Mesenchymal stem cell (in vitro differentiated cells and primary cell): ENCODE measurements around the gene TESPA1.

Experiments
- DNase-seq: peaks from one replicate; pipeline ENCODE4 v3.0.0-alpha.2; 2013
- H2AFZ ChIP-seq: one replicate; pipeline ENCODE4 v1.6.1; 2013; ENCODE audit warnings: low read depth, mild to moderate bottlenecking, control low read depth, inconsistent platforms, low read length, moderate library complexity
- H2AK5ac ChIP-seq: 2 replicates; pipeline ENCODE4 v1.6.1; 2013; ENCODE audit warnings: low read length, moderate library complexity, mild to moderate bottlenecking, inconsistent platforms; ENCODE audit not compliant: severe bottlenecking
- H2BK120ac ChIP-seq: one replicate; pipeline ENCODE4 v1.6.1; 2013; ENCODE audit warnings: low read depth, mild to moderate bottlenecking, inconsistent platforms, low read length, moderate library complexity
- H2BK12ac ChIP-seq, 2 experiments: one replicate each; pipeline ENCODE4 v1.6.1; 2013; ENCODE audit warnings: inconsistent platforms in 2 of 2, low read length in 2 of 2, mild to moderate bottlenecking in 2 of 2, moderate library complexity in 2 of 2, control low read depth in 1 of 2
- H2BK15ac ChIP-seq: one replicate; pipeline ENCODE4 v1.6.1; 2013; ENCODE audit warnings: mild to moderate bottlenecking, low read depth, inconsistent platforms; ENCODE audit not compliant: poor library complexity, severe bottlenecking
- H2BK5ac ChIP-seq: 2 replicates; pipeline ENCODE4 v1.6.1; 2013; ENCODE audit warnings: low read depth, mild to moderate bottlenecking, low read length, control low read depth, inconsistent platforms; ENCODE audit not compliant: poor library complexity, severe bottlenecking
- H3K14ac ChIP-seq, 2 experiments: one replicate each; pipeline ENCODE4 v1.6.1; 2013; ENCODE audit warnings: inconsistent platforms in 2 of 2, low read length in 2 of 2, control low read depth in 1 of 2, mild to moderate bottlenecking in 1 of 2, moderate library complexity in 1 of 2
- H3K18ac ChIP-seq, 2 experiments: one replicate each; pipeline ENCODE4 v1.6.1; 2013; ENCODE audit warnings: inconsistent platforms in 2 of 2, low read length in 2 of 2, control low read depth in 1 of 2, low read depth in 1 of 2, mild to moderate bottlenecking in 1 of 2
- H3K23ac ChIP-seq, 2 experiments: one replicate each; pipeline ENCODE4 v1.6.1; 2013; ENCODE audit warnings: inconsistent platforms in 2 of 2, low read length in 2 of 2, mild to moderate bottlenecking in 2 of 2, moderate library complexity in 2 of 2, control low read depth in 1 of 2
- H3K27ac ChIP-seq: 2 replicates; pipeline ENCODE4 v1.5.1; 2013; ENCODE audit warnings: mild to moderate bottlenecking, moderate library complexity, low read length, control low read depth, inconsistent platforms; ENCODE audit not compliant: poor library complexity, severe bottlenecking
- H3K27me3 ChIP-seq, 2 experiments: 2 replicates each; pipeline versions ENCODE4 v1.6.1 to v1.7.0; 2013; ENCODE audit warnings: low read length in 2 of 2, mild to moderate bottlenecking in 2 of 2, moderate library complexity in 2 of 2, control low read depth in 1 of 2, inconsistent platforms in 1 of 2; ENCODE audit not compliant: control insufficient read depth in 1 of 2, insufficient read depth in 1 of 2
- H3K36me3 ChIP-seq, 2 experiments: 2 replicates each; pipeline versions ENCODE4 v1.6.1 to v1.7.0; 2013; ENCODE audit warnings: low read length in 2 of 2, control low read depth in 1 of 2, inconsistent platforms in 1 of 2, low read depth in 1 of 2, mild to moderate bottlenecking in 1 of 2; ENCODE audit not compliant: insufficient read depth in 2 of 2, control insufficient read depth in 1 of 2
- H3K4ac ChIP-seq, 2 experiments: one replicate each; pipeline ENCODE4 v1.6.1; 2013; ENCODE audit warnings: inconsistent platforms in 2 of 2, low read length in 2 of 2, mild to moderate bottlenecking in 2 of 2, moderate library complexity in 2 of 2, control low read depth in 1 of 2, low read depth in 1 of 2
- H3K4me1 ChIP-seq: 2 replicates; pipeline ENCODE4 v1.6.1; 2013; ENCODE audit warnings: low read depth, low read length, control low read depth; ENCODE audit not compliant: control insufficient read depth, insufficient read depth
- H3K4me2 ChIP-seq: 2 replicates; pipeline ENCODE4 v1.6.1; 2013; ENCODE audit warnings: low read length, mild to moderate bottlenecking, inconsistent platforms; ENCODE audit not compliant: poor library complexity, severe bottlenecking
- H3K4me3 ChIP-seq, 2 experiments: 2 replicates each; pipeline versions ENCODE4 v1.5.1 to v1.7.0; 2013; ENCODE audit warnings: low read length in 2 of 2, mild to moderate bottlenecking in 2 of 2, control low read depth in 1 of 2, low read depth in 1 of 2; ENCODE audit not compliant: insufficient read depth in 1 of 2
- H3K79me1 ChIP-seq: replicated peaks from 2 replicates; pipeline ENCODE4 v1.6.1; 2013; ENCODE audit warnings: mild to moderate bottlenecking, control low read depth, low read length, inconsistent platforms; ENCODE audit not compliant: poor library complexity, severe bottlenecking
- H3K9ac ChIP-seq: 2 replicates; pipeline ENCODE4 v1.7.0; 2013; ENCODE audit warnings: mild to moderate bottlenecking, low read length, moderate library complexity
- H3K9me3 ChIP-seq: 2 replicates; pipeline ENCODE4 v1.7.0; 2013; ENCODE audit warnings: mild to moderate bottlenecking, low read length; ENCODE audit not compliant: control insufficient read depth
- H4K8ac ChIP-seq: one replicate; pipeline ENCODE4 v1.6.1; 2013; ENCODE audit warnings: inconsistent platforms, mild to moderate bottlenecking, low read length, moderate library complexity
- H4K91ac ChIP-seq: one replicate; pipeline ENCODE4 v1.6.1; 2013; ENCODE audit warnings: mild to moderate bottlenecking, low read length, inconsistent platforms
- WGBS: methylation state at CpG from one replicate; pipeline ENCODE4 v1.1.7; 2013; ENCODE audit warnings: mixed read lengths; 5-methylcytosine and 5-hydroxymethylcytosine counted together

Gene TESPA1

DNA sequence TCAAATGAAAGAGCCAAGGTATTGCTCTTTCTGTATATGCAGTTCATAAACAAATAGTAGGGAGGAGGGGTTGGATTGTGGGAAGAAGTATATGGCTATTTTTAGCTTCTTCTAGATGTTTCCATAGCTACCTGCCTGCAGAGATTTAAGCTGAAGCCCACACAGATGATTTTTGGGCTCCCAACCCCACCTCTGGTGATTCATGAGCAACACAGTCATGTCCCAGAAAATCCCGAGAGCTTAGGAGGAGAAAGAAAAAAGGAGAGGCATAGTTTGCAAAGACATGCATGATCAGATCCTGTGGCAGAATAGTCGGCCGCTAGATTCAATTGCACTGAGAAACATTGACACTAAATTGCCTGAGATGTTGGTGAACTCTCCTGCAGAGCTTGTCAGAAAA lies 13.8 kb downstream of the TESPA1 start:
- no peak overlapping the region for H3K14ac ChIP-seq
- no peak overlapping the region for H2AK5ac ChIP-seq
- no peaks in the 10 kb centered on the region for H3K9me3 ChIP-seq
- H2BK120ac ChIP-seq, result no peak overlapping the region
- H3K79me1 ChIP-seq, result no peaks in the 10 kb centered on the region
- no peak overlapping the region for H3K4me2 ChIP-seq
- 88% methylated on average over 3 of the region's 3 CpGs for WGBS
- no peak overlapping the region for H4K8ac ChIP-seq
- H3K9ac ChIP-seq, result no peak overlapping the region
- H3K27me3 ChIP-seq, result peaks cover 0 to 7% of the 10 kb centered on the region in 2 experiments
- H3K23ac ChIP-seq, result no peak overlapping the region
- no peaks in the 10 kb centered on the region for H3K4me1 ChIP-seq
- no peak overlapping the region for H3K27ac ChIP-seq
- no peak overlapping the region for H4K91ac ChIP-seq
- H2AFZ ChIP-seq, result no peak overlapping the region
- H3K4me3 ChIP-seq, result no peak overlapping the region
- DNase-seq, result no peak
- H3K18ac ChIP-seq, result no peak overlapping the region
- no peak overlapping the region for H2BK12ac ChIP-seq
- no peak overlapping the region for H3K4ac ChIP-seq
- H3K36me3 ChIP-seq, result no peaks in the 10 kb centered on the region
- no peak overlapping the region for H2BK15ac ChIP-seq
- no peak overlapping the region for H2BK5ac ChIP-seq

DNA sequence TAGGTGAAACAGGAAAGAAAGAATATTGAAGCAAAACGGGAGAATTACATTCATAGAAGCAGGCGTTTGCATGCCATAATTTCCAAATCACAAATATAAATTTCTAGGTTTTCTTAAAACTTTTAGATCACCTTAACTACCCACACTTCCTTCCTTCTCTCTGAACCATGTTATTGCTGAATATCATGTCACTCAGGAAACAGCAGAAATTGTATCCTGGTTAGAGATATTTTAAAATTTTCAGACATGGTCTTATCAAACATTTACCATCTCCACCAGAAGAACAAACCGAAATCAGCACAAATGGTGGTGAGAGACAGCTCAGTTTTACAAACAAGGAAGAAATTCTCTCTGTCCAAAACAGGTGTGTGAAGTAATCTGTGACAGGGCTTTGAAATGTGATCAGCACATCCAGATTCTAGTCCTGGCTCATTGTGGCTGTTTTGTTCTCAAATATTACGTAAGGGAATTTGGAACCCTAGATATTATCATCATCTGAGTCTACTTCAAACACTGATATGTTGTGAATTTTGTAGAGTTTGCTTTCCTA lies 16.3 kb downstream of the TESPA1 start:
- Histone ChIP-seq H3K23ac (no peak overlapping the region), H4K91ac (no peak overlapping the region), H3K9ac (no peak overlapping the region), H3K18ac (no peak overlapping the region), H3K14ac (no peak overlapping the region), H2BK120ac (no peak overlapping the region), H2BK5ac (no peak overlapping the region), H3K9me3 (no peaks in the 10 kb centered on the region), H3K4me2 (no peak overlapping the region), H3K27me3 (peaks cover 0 to 11% of the 10 kb centered on the region in 2 experiments), H2AFZ (no peak overlapping the region), H3K4me1 (no peaks in the 10 kb centered on the region), H3K4me3 (no peak overlapping the region), H2BK12ac (no peak overlapping the region), H3K79me1 (no peaks in the 10 kb centered on the region), H3K36me3 (no peaks in the 10 kb centered on the region), H3K4ac (no peak overlapping the region), H3K27ac (no peak overlapping the region), H2AK5ac (no peak overlapping the region), H2BK15ac (no peak overlapping the region), H4K8ac (no peak overlapping the region)
- WGBS, result 87% methylated on average over 2 of the region's 4 CpGs
- DNase-seq, result no peak

DNA sequence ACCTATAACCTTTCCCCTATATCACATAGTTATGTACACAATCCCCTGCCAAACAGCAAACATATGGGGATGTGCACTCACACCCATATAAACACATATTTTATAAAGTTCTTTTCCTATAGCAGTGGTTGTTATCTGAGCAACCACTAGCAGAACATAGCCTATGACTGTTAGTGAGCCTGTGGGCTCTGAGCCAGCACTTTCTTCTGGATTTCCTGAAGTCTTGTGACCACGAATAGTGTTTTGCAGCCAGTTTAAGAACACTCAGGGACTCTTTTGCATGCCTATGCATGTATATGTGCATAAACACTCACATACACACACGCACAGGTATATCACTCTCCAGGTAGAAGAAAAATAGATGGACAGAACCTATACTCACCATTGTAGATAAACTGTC lies 17.1 kb downstream of the TESPA1 start:
- Histone ChIP-seq H2AFZ (no peak overlapping the region), H2AK5ac (no peak overlapping the region), H2BK15ac (no peak overlapping the region), H3K79me1 (no peaks in the 10 kb centered on the region), H3K14ac (no peak overlapping the region), H3K4me1 (no peaks in the 10 kb centered on the region), H3K18ac (no peak overlapping the region), H3K4ac (no peak overlapping the region), H4K91ac (no peak overlapping the region), H4K8ac (no peak overlapping the region), H3K4me3 (no peak overlapping the region), H3K23ac (no peak overlapping the region), H3K9ac (no peak overlapping the region), H3K27me3 (peaks cover 0 to 13% of the 10 kb centered on the region in 2 experiments), H2BK5ac (no peak overlapping the region), H3K9me3 (no peaks in the 10 kb centered on the region), H3K36me3 (no peaks in the 10 kb centered on the region), H2BK120ac (no peak overlapping the region), H2BK12ac (no peak overlapping the region), H3K27ac (no peak overlapping the region), H3K4me2 (no peak overlapping the region)
- 72% methylated on average over 2 of the region's 2 CpGs for WGBS
- DNase-seq, result no peak

DNA sequence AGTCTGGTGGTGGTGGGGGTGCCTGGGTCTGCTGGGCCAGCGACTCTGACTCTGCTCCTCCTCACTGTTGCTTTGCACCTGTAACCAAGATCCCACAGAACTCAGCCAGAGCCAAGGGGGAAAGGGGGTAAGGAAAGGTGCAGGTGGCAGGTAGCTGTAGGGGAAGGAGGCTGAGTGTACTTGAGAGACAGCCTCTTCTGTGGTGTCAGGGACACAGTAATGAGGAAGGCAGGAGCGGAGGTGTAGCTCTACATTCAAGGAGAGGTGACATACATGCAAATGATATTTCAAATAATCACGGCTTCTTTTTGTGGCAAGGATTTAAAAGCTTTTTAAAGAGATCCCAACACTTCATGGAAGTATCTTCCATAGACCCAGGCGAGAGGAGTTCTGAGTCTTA lies 23.4 kb downstream of the TESPA1 start:
- H3K18ac ChIP-seq, result no peak overlapping the region
- H2BK15ac ChIP-seq, result no peak overlapping the region
- no peak overlapping the region for H3K4me3 ChIP-seq
- DNase-seq, result no peak
- H2AK5ac ChIP-seq, result no peak overlapping the region
- H3K23ac ChIP-seq, result no peak overlapping the region
- peaks cover 0 to 21% of the 10 kb centered on the region in 2 experiments for H3K27me3 ChIP-seq
- no peak overlapping the region for H3K9ac ChIP-seq
- no peaks in the 10 kb centered on the region for H3K9me3 ChIP-seq
- no peak overlapping the region for H2BK120ac ChIP-seq
- H3K36me3 ChIP-seq, result no peaks in the 10 kb centered on the region
- H4K8ac ChIP-seq, result no peak overlapping the region
- no peak overlapping the region for H3K27ac ChIP-seq
- H3K4me1 ChIP-seq, result no peaks in the 10 kb centered on the region
- H4K91ac ChIP-seq, result no peak overlapping the region
- H3K79me1 ChIP-seq, result no peaks in the 10 kb centered on the region
- no peak overlapping the region for H3K14ac ChIP-seq
- H2BK5ac ChIP-seq, result no peak overlapping the region
- no peak overlapping the region for H2AFZ ChIP-seq
- H3K4ac ChIP-seq, result no peak overlapping the region
- 84% methylated on average over 2 of the region's 4 CpGs for WGBS
- H2BK12ac ChIP-seq, result no peak overlapping the region
- no peak overlapping the region for H3K4me2 ChIP-seq
